Breast epithelium (tissue), 3 donors: ENCODE results near the gene EEF1AKMT3.

Experiments used
- CTCF ChIP-seq, 3 donors: fragments of 450-650 bp; IDR thresholded peaks; one replicate each; pipeline ENCODE4 v1.5.1; 2016 to 2017; ENCODE audit warnings: antibody characterized with exemption in 3 of 3, mild to moderate bottlenecking in 3 of 3, moderate library complexity in 3 of 3
- POLR2AphosphoS5 ChIP-seq, 3 donors: sonication (generic); formaldehyde crosslinking; IDR thresholded peaks; one replicate each; pipeline ENCODE4 v1.6.1; 2017; ENCODE audit warnings: antibody characterized with exemption in 3 of 3

GRCh38 chr12:57795354-57795753 lies 22.9 kb downstream of the EEF1AKMT3 start:
- TF ChIP-seq CTCF (IDR thresholded peaks at IDR 0.05) (no peak), POLR2AphosphoS5 (IDR thresholded peaks at IDR 0.05) (no peak)
